H1 (cell line): ENCODE data around the gene KCNT1. TPM values are rescaled to one million over a fixed set of nuclear protein-coding genes. Genes with fewer than 3 reads are reported as not detected.

Source experiments
- CTCF ChIA-PET: fragments of 300-600 bp; sonication (Branson Sonifier 250); formaldehyde crosslinking; loops from one replicate; lab custom pipeline; 2021; ENCODE audit not compliant: partially characterized antibody; lab: Charles Lee
- POLR2A ChIA-PET: fragments of 300-600 bp; sonication (Branson Sonifier 250); formaldehyde crosslinking; loops from one replicate; lab custom pipeline; 2021; ENCODE audit warnings: inconsistent platforms; ENCODE audit not compliant: partially characterized antibody; lab: Charles Lee
- DNase-seq, 2 experiments: peaks; one replicate each; pipeline versions ENCODE4 v3.0.0 to v3.0.0-alpha.2; 2010 to 2022; ENCODE audit warnings: low spot score in 2 of 2, low read depth in 1 of 2, mixed read lengths in 1 of 2
- FAIRE-seq: peaks from 2 replicates; lab custom pipeline; 2011; peaks lifted over from hg19 to GRCh38; lab: Jason Lieb, UNC
- H2AFZ ChIP-seq: 2 replicates; pipeline ENCODE4 v1.8.1; 2012; ENCODE audit warnings: low read length, inconsistent platforms
- H2AK5ac ChIP-seq: 2 replicates; pipeline ENCODE4 v1.6.1; 2013; ENCODE audit warnings: low read depth, low read length
- H2BK120ac ChIP-seq: replicated peaks from 2 replicates; pipeline ENCODE3; 2013; ENCODE audit warnings: low read depth, low read length, inconsistent platforms
- H2BK12ac ChIP-seq: 2 replicates; pipeline ENCODE4 v1.6.1; 2013; ENCODE audit warnings: low read depth, low read length
- H2BK15ac ChIP-seq: 2 replicates; pipeline ENCODE4 v1.6.1; 2013; ENCODE audit warnings: low read length
- H2BK20ac ChIP-seq: 2 replicates; pipeline ENCODE4 v1.6.1; 2013; ENCODE audit warnings: low read length
- H2BK5ac ChIP-seq: 2 replicates; pipeline ENCODE4 v1.6.1; 2013; ENCODE audit warnings: low read depth, low read length
- H3K14ac ChIP-seq: 2 replicates; pipeline ENCODE4 v1.6.1; 2013; ENCODE audit warnings: inconsistent platforms; ENCODE audit not compliant: insufficient read length
- H3K18ac ChIP-seq: 2 replicates; pipeline ENCODE4 v1.6.1; 2013; ENCODE audit warnings: low read length; ENCODE audit errors: extremely low read depth
- H3K23ac ChIP-seq: 2 replicates; pipeline ENCODE4 v1.6.1; 2013; ENCODE audit warnings: inconsistent platforms; ENCODE audit not compliant: insufficient read length
- H3K23me2 ChIP-seq: 2 replicates; pipeline ENCODE4 v1.6.1; 2013; ENCODE audit warnings: low read depth, low read length
- H3K27ac ChIP-seq: 2 replicates; pipeline ENCODE4 v1.6.1; 2011; ENCODE audit warnings: low read depth, low read length, inconsistent platforms
- H3K27me3 ChIP-seq, 4 experiments: replicated peaks in 1 of 4; 1 replicate in 1 of 4; 2 replicates in 3 of 4; pipeline versions ENCODE4 v1.6.1 to v1.8.1; 2011 to 2013; ENCODE audit warnings: low read length in 3 of 4, mild to moderate bottlenecking in 3 of 4, inconsistent platforms in 2 of 4, mixed read lengths in 2 of 4, moderate library complexity in 1 of 4; ENCODE audit not compliant: control insufficient read depth in 3 of 4, insufficient read depth in 3 of 4; ENCODE audit errors: extremely low read depth in 1 of 4
- H3K36me3 ChIP-seq, 4 experiments: 2 replicates each; pipeline versions ENCODE4 v1.6.1 to v1.8.1; 2011 to 2013; ENCODE audit warnings: mild to moderate bottlenecking in 4 of 4, low read length in 3 of 4, moderate library complexity in 2 of 4, control low read depth in 1 of 4, inconsistent platforms in 1 of 4; ENCODE audit not compliant: insufficient read depth in 4 of 4, control insufficient read depth in 2 of 4
- H3K4ac ChIP-seq: replicated peaks from 2 replicates; pipeline ENCODE3; 2013; ENCODE audit warnings: low read length, low read depth, mixed read lengths, inconsistent platforms; ENCODE audit not compliant: insufficient read length
- H3K4me1 ChIP-seq, 4 experiments: replicated peaks in 1 of 4; 1 replicate in 1 of 4; 2 replicates in 3 of 4; pipeline versions ENCODE4 v1.6.1 to v1.8.1; 2011 to 2013; ENCODE audit warnings: low read length in 3 of 4, inconsistent platforms in 2 of 4, mixed read lengths in 1 of 4; ENCODE audit not compliant: insufficient read depth in 4 of 4, control insufficient read depth in 3 of 4
- H3K4me2 ChIP-seq, 2 experiments: 2 replicates each; pipeline versions ENCODE4 v1.6.1 to v1.8.1; 2011 to 2013; ENCODE audit warnings: low read depth in 2 of 2, low read length in 2 of 2, control low read depth in 1 of 2, inconsistent platforms in 1 of 2, mild to moderate bottlenecking in 1 of 2; ENCODE audit not compliant: insufficient read depth in 1 of 2
- H3K4me3 ChIP-seq, 4 experiments: fragments of 200-600, 300-600 bp in 1 of 4; sonication (generic), shearing (Covaris generic), sonication (Bioruptor Twin) in 1 of 4; 2 replicates each; pipeline versions ENCODE4 v1.5.1 to v1.8.1; 2011 to 2016; ENCODE audit warnings: low read length in 4 of 4, low read depth in 3 of 4, control low read depth in 2 of 4, inconsistent platforms in 2 of 4, mild to moderate bottlenecking in 2 of 4, mixed read lengths in 1 of 4, moderate library complexity in 1 of 4; ENCODE audit not compliant: insufficient read depth in 2 of 4; ENCODE audit errors: extremely low read depth in 1 of 4
- H3K56ac ChIP-seq: replicated peaks from 2 replicates; pipeline ENCODE3; 2013; ENCODE audit warnings: low read depth, mild to moderate bottlenecking, mixed read lengths, low read length, inconsistent platforms; ENCODE audit not compliant: insufficient read length
- H3K79me1 ChIP-seq: 2 replicates; pipeline ENCODE4 v1.6.1; 2013; ENCODE audit warnings: low read depth, low read length, control low read depth
- H3K79me2 ChIP-seq, 2 experiments: 2 replicates each; pipeline versions ENCODE4 v1.6.1 to v1.8.1; 2012 to 2013; ENCODE audit warnings: low read length in 2 of 2, mild to moderate bottlenecking in 2 of 2, inconsistent platforms in 1 of 2; ENCODE audit not compliant: insufficient read depth in 2 of 2, control insufficient read depth in 1 of 2
- H3K9ac ChIP-seq, 4 experiments: replicated peaks in 1 of 4; 1 replicate in 1 of 4; 2 replicates in 3 of 4; pipeline versions ENCODE4 v1.6.1 to v1.8.1; 2011 to 2013; ENCODE audit warnings: low read depth in 3 of 4, low read length in 3 of 4, control low read depth in 2 of 4, mild to moderate bottlenecking in 2 of 4, moderate library complexity in 2 of 4, inconsistent platforms in 1 of 4; ENCODE audit errors: extremely low read depth in 1 of 4
- H3K9me3 ChIP-seq, 2 experiments: 2 replicates each; pipeline versions ENCODE4 v1.6.1 to v1.8.1; 2012 to 2013; ENCODE audit warnings: mild to moderate bottlenecking in 2 of 2, moderate library complexity in 2 of 2, control low read depth in 1 of 2, inconsistent platforms in 1 of 2, low read depth in 1 of 2, low read length in 1 of 2, mixed read lengths in 1 of 2; ENCODE audit not compliant: insufficient read depth in 2 of 2
- H4K20me1 ChIP-seq, 2 experiments: replicated peaks in 1 of 2; 2 replicates each; pipeline versions ENCODE3 to v1.8.1; 2011 to 2013; ENCODE audit warnings: inconsistent platforms in 2 of 2, low read length in 2 of 2, mild to moderate bottlenecking in 1 of 2; ENCODE audit not compliant: insufficient read depth in 2 of 2, control insufficient read depth in 1 of 2
- H4K5ac ChIP-seq: 2 replicates; pipeline ENCODE4 v1.6.1; 2013; ENCODE audit warnings: low read length, low read depth, mixed read lengths, inconsistent platforms; ENCODE audit not compliant: insufficient read length
- H4K8ac ChIP-seq: 2 replicates; pipeline ENCODE4 v1.8.0; 2013; ENCODE audit warnings: mild to moderate bottlenecking, moderate library complexity, low read length, inconsistent platforms; ENCODE audit not compliant: insufficient read depth; ENCODE audit errors: extremely low read depth
- H4K91ac ChIP-seq: replicated peaks from 2 replicates; pipeline ENCODE3; 2013; ENCODE audit warnings: low read length, mixed read lengths, inconsistent platforms; ENCODE audit not compliant: insufficient read length
- HDAC6 ChIP-seq: IDR thresholded peaks from one replicate; pipeline ENCODE4 v1.7.1; 2012; ENCODE audit warnings: low read depth, mild to moderate bottlenecking, inconsistent platforms, low read length, moderate library complexity
- JUND ChIP-seq: IDR thresholded peaks from 2 replicates; pipeline ENCODE4 v1.6.1; 2011; ENCODE audit warnings: mild to moderate bottlenecking, improper control_type of control experiment, low read length
- KDM5A ChIP-seq: fragments of 200-600 bp; IDR thresholded peaks from 2 replicates; pipeline ENCODE4 v1.7.1; 2012; ENCODE audit warnings: mild to moderate bottlenecking, low read length, inconsistent platforms, mixed read lengths
- RFX5 ChIP-seq: IDR thresholded peaks from 2 replicates; pipeline ENCODE4 v1.6.1; 2011; ENCODE audit warnings: low read depth, low read length, improper control_type of control experiment, borderline replicate concordance
- SIRT6 ChIP-seq: IDR thresholded peaks from one replicate; pipeline ENCODE4 v1.7.1; 2012; ENCODE audit warnings: low read length, inconsistent platforms
- SUZ12 ChIP-seq: fragments of 200-600 bp; sonication (generic); IDR thresholded peaks from 2 replicates; pipeline ENCODE4 v1.6.1; 2012; ENCODE audit warnings: mild to moderate bottlenecking, inconsistent platforms, low read length, moderate library complexity, mixed read lengths
- TAF1 ChIP-seq: IDR thresholded peaks from 2 replicates; pipeline ENCODE4 v1.6.1; 2011; ENCODE audit warnings: mild to moderate bottlenecking, low read depth, low read length
- YY1 ChIP-seq: IDR thresholded peaks from 2 replicates; pipeline ENCODE4 v1.6.1; 2011; ENCODE audit warnings: low read depth, mild to moderate bottlenecking, low read length
- WGBS, 2 experiments: shearing (Covaris generic) in 1 of 2; methylation state at CpG; one replicate each; pipeline versions ENCODE4 v1.1.6 to v1.1.7; 2013 to 2015; ENCODE audit warnings: low lambda C conversion rate in 2 of 2, mixed read lengths in 2 of 2, inconsistent platforms in 1 of 2, low coverage in 1 of 2, missing lambda C conversion rate in 1 of 2; ENCODE audit not compliant: insufficient replicate concordance in 2 of 2, insufficient coverage in 1 of 2, insufficient read length in 1 of 2; ENCODE audit errors: extremely low coverage in 1 of 2, missing lambda C conversion rate in 1 of 2; 5-methylcytosine and 5-hydroxymethylcytosine counted together
- polyA plus RNA-seq, 7 experiments: library from polyadenylated mRNA; depleted of rRNA in 3 of 7; stranded (reverse) in 5 of 7; unstranded in 2 of 7; fragments of >200 nt in 5 of 7; fragments of 200-250 nt in 2 of 7; gene quantifications; 1 replicate in 5 of 7; 2 replicates in 1 of 7; 4 replicates in 1 of 7; pipeline versions ENCODE4 v1.2.1 to v1.2.3, GENCODE V29; 2011 to 2013; ENCODE audit warnings: missing spikeins in 2 of 7, mixed read lengths in 2 of 7
- total RNA-seq: library from RNA; stranded (reverse); fragmentation: NEBNext Ultra II Directional; extraction: Animal tissue kit (Norgen Biotek cat#: 25700); gene quantifications from 2 replicates; pipeline ENCODE4 v1.2.1, GENCODE V29; 2021
- TF ChIP-seq, protein P1 (sequence below): IDR thresholded peaks from 2 replicates; pipeline ENCODE4 v1.6.1; 2011; ENCODE audit warnings: low read length, improper control_type of control experiment

The KCNT1 gene
- total and polyA plus RNA-seq, 2 of the 8 experiments (the other 6 are each of a cell fraction or from before 2014, with no cell fraction given) = 0.13 to 0.20 TPM

DNA sequence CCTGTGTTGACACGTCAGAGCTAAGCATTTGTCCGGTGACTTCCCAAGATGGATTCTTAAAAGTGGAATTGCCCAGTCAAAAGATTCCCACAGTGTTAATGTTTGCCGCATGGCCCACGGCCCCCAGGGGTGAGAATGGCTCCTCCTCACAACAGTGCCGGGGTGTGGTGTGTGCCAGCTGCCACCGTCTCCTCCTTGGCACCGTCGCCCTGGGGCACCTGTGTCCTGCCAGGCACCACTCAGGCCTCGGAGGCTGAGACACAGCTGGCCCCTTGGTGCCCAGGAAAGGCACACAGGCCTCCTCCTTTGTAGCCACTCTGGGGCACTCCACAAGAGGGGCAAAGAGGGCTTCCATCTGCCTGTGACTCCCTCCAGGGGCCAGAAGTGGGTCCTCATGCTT is 4.3 kb downstream of the KCNT1 start:
- no peaks in the 10 kb centered on the region for H3K9me3 ChIP-seq
- no peak overlapping the region for H3K27ac ChIP-seq
- no peaks in the 10 kb centered on the region for H3K36me3 ChIP-seq
- no peaks in the 10 kb centered on the region for H3K79me1 ChIP-seq
- no peak overlapping the region for H4K5ac ChIP-seq
- no peak overlapping the region for H3K4me3 ChIP-seq
- H2AK5ac ChIP-seq = no peak overlapping the region
- peaks cover 0 to 5% of the 10 kb centered on the region in 2 experiments for H4K20me1 ChIP-seq
- POLR2A ChIA-PET = interaction anchor here (1.3 kb wide), 1 partner anchor 12 kb away, joined by 3 read pairs; no protein-coding TSS in a partner anchor
- no peak overlapping the region for H2BK5ac ChIP-seq
- peaks cover 0 to 10% (median under 1%) of the 10 kb centered on the region in 4 experiments; a peak in 2 of 7 replicates for H3K4me1 ChIP-seq
- H3K79me2 ChIP-seq = no peaks in the 10 kb centered on the region
- no peak overlapping the region for H3K9ac ChIP-seq
- no peak overlapping the region for H3K56ac ChIP-seq
- no peak overlapping the region for H3K18ac ChIP-seq
- H2AFZ ChIP-seq = no peak overlapping the region
- H2BK20ac ChIP-seq = no peak overlapping the region
- no peak overlapping the region for H3K4ac ChIP-seq
- H3K27me3 ChIP-seq = peaks cover 0 to 14% (median 4%) of the 10 kb centered on the region in 4 experiments; a peak in 4 of 7 replicates
- H4K91ac ChIP-seq = no peak overlapping the region
- peaks cover 3% of the 10 kb centered on the region; the same call in 1 of the 2 replicates for H3K23me2 ChIP-seq
- no peak for DNase-seq
- CTCF ChIA-PET = interaction anchor here (0.6 to 3.4 kb wide), 6 partner anchors 12 to 800 kb away, joined by 3 to 18 read pairs (median 4); no protein-coding TSS in a partner anchor
- H3K4me2 ChIP-seq = no peak overlapping the region
- FAIRE-seq = no peak
- no peak overlapping the region for H4K8ac ChIP-seq
- no peak overlapping the region for H3K23ac ChIP-seq
- H2BK12ac ChIP-seq = no peak overlapping the region
- 84% methylated on average over 9 of the region's 9 CpGs; no CpG with 5 or more reads in 1 of the 2 experiments for WGBS, 2 experiments
- H2BK120ac ChIP-seq = no peak overlapping the region
- H3K14ac ChIP-seq = no peak overlapping the region
- H2BK15ac ChIP-seq = no peak overlapping the region
- no peak for TF ChIP-seq YY1
- no peak for TF ChIP-seq HDAC6
- TF ChIP-seq RFX5 = no peak
- TF ChIP-seq TAF1 = no peak
- no peak for TF ChIP-seq SIRT6
- TF ChIP-seq SUZ12 = no peak
- no peak for TF ChIP-seq JUND
- TF ChIP-seq, protein P1, sequence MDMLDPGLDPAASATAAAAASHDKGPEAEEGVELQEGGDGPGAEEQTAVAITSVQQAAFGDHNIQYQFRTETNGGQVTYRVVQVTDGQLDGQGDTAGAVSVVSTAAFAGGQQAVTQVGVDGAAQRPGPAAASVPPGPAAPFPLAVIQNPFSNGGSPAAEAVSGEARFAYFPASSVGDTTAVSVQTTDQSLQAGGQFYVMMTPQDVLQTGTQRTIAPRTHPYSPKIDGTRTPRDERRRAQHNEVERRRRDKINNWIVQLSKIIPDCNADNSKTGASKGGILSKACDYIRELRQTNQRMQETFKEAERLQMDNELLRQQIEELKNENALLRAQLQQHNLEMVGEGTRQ = no peak
- no peak for TF ChIP-seq KDM5A
